Breast epithelium (tissue), 3 donors: Measurements from ENCODE around the gene EDAR.

Source experiments
- CTCF ChIP-seq, 3 donors: fragments of 450-650 bp; IDR thresholded peaks; one replicate each; pipeline ENCODE4 v1.5.1; 2016 to 2017; ENCODE audit warnings: antibody characterized with exemption in 3 of 3, mild to moderate bottlenecking in 3 of 3, moderate library complexity in 3 of 3
- POLR2A ChIP-seq: fragments of 450-650 bp; IDR thresholded peaks from one replicate; pipeline ENCODE4 v1.6.1; 2016; ENCODE audit warnings: antibody characterized with exemption, mild to moderate bottlenecking, moderate library complexity
- POLR2AphosphoS5 ChIP-seq, 3 donors: sonication (generic); formaldehyde crosslinking; IDR thresholded peaks; one replicate each; pipeline ENCODE4 v1.6.1; 2017; ENCODE audit warnings: antibody characterized with exemption in 3 of 3

- TF ChIP-seq CTCF (IDR thresholded peaks at IDR 0.05) = no peak
- TF ChIP-seq POLR2AphosphoS5 (IDR thresholded peaks at IDR 0.05) = no peak
- no peak for TF ChIP-seq POLR2A
Observed at GRCh38 chr2:108918941-108919341, 70.1 kb downstream of the EDAR start.
